Neural cell (in vitro differentiated cells): ENCODE results near the gene PID1.

Experiments
- CTCF ChIP-seq: fragments of 450-650 bp; IDR thresholded peaks from 2 replicates; pipeline ENCODE4 v1.5.1; 2014; ENCODE audit warnings: antibody characterized with exemption, mild to moderate bottlenecking, moderate library complexity; ENCODE audit not compliant: poor library complexity, severe bottlenecking
- EP300 ChIP-seq: fragments of 450-650 bp; conservative IDR thresholded peaks from 2 replicates; pipeline ENCODE4 v1.6.1; 2014; ENCODE audit warnings: antibody characterized with exemption, mild to moderate bottlenecking, moderate library complexity; ENCODE audit not compliant: poor library complexity, severe bottlenecking
- EZH2 ChIP-seq: fragments of 200-600, 300-800 bp; shearing (Covaris generic), sonication (generic); IDR thresholded peaks from 2 replicates; pipeline ENCODE4 v1.6.1; 2014; ENCODE audit warnings: antibody characterized with exemption, low read length, borderline replicate concordance, mild to moderate bottlenecking; ENCODE audit not compliant: insufficient read depth, poor library complexity, severe bottlenecking
- MXI1 ChIP-seq: fragments of 450-650 bp; conservative IDR thresholded peaks from 2 replicates; pipeline ENCODE4 v1.6.1; 2014; ENCODE audit warnings: antibody characterized with exemption, mild to moderate bottlenecking; ENCODE audit not compliant: poor library complexity, severe bottlenecking
- POLR2AphosphoS5 ChIP-seq: IDR thresholded peaks from 2 replicates; pipeline ENCODE4 v1.6.1; 2012
- REST ChIP-seq: IDR thresholded peaks from 2 replicates; pipeline ENCODE4 v1.6.1; 2012; ENCODE audit warnings: borderline replicate concordance
- SMC3 ChIP-seq: fragments of 450-650 bp; conservative IDR thresholded peaks from 2 replicates; pipeline ENCODE4 v1.6.1; 2014; ENCODE audit warnings: antibody characterized with exemption, mild to moderate bottlenecking, moderate library complexity; ENCODE audit not compliant: poor library complexity

DNA sequence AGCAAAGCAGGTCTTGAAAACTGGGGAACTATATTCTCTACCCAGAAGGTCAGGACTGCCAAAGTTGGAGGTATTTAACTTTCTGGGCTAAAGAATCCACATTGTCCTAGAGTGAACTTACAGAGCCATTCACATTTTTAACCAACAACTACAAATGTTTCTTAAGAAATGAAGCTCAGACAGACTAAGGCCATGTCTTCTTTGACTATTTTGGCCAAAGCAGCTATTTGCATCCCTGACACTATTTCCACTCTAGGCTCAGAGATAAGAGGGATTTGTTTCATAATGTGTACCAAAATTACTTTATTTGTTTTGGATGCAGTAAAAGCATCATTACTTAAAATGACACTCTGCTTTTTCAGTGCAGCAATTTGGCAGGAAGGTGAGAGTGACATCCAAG lies 18.1 kb downstream of the PID1 start:
- no peak for TF ChIP-seq CTCF
- no peak for TF ChIP-seq POLR2AphosphoS5
- TF ChIP-seq EZH2 = no peak
- no peak for TF ChIP-seq SMC3
- TF ChIP-seq EP300 = no peak
- TF ChIP-seq MXI1 = no peak
- no peak for TF ChIP-seq REST
